ENCODE data around the gene FAU.

Gene FAU

DNA sequence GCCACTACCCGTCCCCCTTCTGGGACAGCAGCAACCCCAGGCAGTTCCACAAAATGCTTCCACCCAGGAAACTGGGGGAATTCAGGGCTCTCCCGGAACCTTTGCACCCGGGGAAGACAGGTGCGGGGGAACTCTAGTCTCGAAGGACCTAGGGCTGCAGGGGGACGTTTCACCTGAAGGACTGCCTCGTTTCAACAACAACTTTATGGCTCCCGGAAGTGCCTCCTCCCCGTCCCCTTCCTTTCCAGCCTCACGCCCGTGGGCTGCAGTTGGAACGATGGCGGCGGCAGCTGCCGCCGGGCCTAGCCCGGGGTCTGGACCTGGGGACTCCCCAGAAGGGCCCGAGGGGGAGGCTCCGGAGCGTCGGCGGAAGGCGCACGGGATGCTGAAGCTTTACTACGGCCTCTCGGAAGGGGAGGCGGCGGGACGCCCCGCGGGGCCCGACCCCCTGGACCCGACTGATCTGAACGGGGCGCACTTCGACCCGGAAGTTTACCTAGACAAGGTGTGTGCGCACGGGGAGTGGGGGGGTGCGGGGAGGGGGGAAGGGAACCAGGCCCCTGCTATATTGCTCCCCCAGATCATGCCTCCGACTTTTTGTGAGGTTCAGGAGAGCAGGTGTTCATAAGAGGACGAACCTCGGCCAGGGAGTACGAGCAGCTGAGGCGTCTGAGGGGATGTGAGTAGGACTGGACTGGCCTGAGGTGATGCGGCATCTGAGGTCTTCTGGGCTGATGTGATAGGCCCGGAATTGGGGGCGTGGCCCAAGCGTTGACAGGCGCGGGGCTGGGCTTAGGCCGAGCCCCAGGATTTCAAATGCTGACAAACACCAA, 25.7 kb downstream of the FAU start, which contains the start of gene VPS51 (continued):
- no peak for TF ChIP-seq ZNF423 (tag by site-specific recombination; IDR thresholded peaks at IDR 0.05)
- no peak for TF ChIP-seq PRDM2 (tag by site-specific recombination; IDR thresholded peaks at IDR 0.05; ENCODE audit: borderline replicate concordance)
- peak; percentile 70; the same call in 1 of the 2 replicates for TF ChIP-seq ZNF558 (tag by site-specific recombination; IDR thresholded peaks at IDR 0.05)
- TF ChIP-seq ZNF175 (tag by site-specific recombination; IDR thresholded peaks at IDR 0.05), result no peak

- H3K27ac ChIP-seq (ENCODE audit: extremely low read depth, low read depth, low read length), result no peak overlapping the region
- ChIA-PET POLR2A (interaction anchor here (0.8 to 2.6 kb wide), 9 partner anchors 10 to 317 kb away, joined by 3 to 24 read pairs (median 5); partner anchors contain the start of genes ARL2, CDCA5, SAC3D1 and SF1), CTCF (interaction anchor here (1.8 kb wide), 1 partner anchor 15 kb away, joined by 8 read pairs; no protein-coding TSS in a partner anchor)
- H3K36me3 ChIP-seq (ENCODE audit: control insufficient read depth in 2 of 2, insufficient read depth in 1 of 2, low read length in 2 of 2), result peaks cover 0 to 8% of the 10 kb centered on the region in 2 experiments; a peak in 2 of 3 replicates
- no peaks in the 10 kb centered on the region for H3K4me1 ChIP-seq (ENCODE audit: control insufficient read depth, insufficient read depth, low read length)
- H3K4me3 ChIP-seq (ENCODE audit: low read depth, low read length), result no peak overlapping the region; the same call in 1 of the 2 replicates
- no peaks in the 10 kb centered on the region for H3K9me3 ChIP-seq (ENCODE audit: control insufficient read depth, insufficient read depth, low read depth, low read length)
- TF ChIP-seq PRDM2 (tag by site-specific recombination; IDR thresholded peaks at IDR 0.05; ENCODE audit: borderline replicate concordance) (no peak), ZSCAN4 (tag by site-specific recombination; IDR thresholded peaks at IDR 0.05) (no peak), ZNF529 (tag by site-specific recombination; IDR thresholded peaks at IDR 0.05; ENCODE audit: insufficient replicate concordance) (no peak), ZNF624 (tag by site-specific recombination; IDR thresholded peaks at IDR 0.05) (no peak), TRIM28 (IDR thresholded peaks at IDR 0.05; ENCODE audit: borderline replicate concordance, low read length) (no peak), ZNF202 (tag by site-specific recombination; IDR thresholded peaks at IDR 0.05; ENCODE audit: borderline replicate concordance) (no peak), EGR2 (tag by site-specific recombination; IDR thresholded peaks at IDR 0.05; ENCODE audit: low read depth) (no peak)
- TF ChIP-seq, protein P1, sequence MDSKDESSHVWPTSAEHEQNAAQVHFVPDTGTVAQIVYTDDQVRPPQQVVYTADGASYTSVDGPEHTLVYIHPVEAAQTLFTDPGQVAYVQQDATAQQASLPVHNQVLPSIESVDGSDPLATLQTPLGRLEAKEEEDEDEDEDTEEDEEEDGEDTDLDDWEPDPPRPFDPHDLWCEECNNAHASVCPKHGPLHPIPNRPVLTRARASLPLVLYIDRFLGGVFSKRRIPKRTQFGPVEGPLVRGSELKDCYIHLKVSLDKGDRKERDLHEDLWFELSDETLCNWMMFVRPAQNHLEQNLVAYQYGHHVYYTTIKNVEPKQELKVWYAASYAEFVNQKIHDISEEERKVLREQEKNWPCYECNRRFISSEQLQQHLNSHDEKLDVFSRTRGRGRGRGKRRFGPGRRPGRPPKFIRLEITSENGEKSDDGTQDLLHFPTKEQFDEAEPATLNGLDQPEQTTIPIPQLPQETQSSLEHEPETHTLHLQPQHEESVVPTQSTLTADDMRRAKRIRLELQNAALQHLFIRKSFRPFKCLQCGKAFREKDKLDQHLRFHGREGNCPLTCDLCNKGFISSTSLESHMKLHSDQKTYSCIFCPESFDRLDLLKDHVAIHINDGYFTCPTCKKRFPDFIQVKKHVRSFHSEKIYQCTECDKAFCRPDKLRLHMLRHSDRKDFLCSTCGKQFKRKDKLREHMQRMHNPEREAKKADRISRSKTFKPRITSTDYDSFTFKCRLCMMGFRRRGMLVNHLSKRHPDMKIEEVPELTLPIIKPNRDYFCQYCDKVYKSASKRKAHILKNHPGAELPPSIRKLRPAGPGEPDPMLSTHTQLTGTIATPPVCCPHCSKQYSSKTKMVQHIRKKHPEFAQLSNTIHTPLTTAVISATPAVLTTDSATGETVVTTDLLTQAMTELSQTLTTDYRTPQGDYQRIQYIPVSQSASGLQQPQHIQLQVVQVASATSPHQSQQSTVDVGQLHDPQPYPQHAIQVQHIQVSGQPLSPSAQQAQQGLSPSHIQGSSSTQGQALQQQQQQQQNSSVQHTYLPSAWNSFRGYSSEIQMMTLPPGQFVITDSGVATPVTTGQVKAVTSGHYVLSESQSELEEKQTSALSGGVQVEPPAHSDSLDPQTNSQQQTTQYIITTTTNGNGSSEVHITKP (tag by site-specific recombination; IDR thresholded peaks at IDR 0.05), result no peak
- TF ChIP-seq, protein P2, sequence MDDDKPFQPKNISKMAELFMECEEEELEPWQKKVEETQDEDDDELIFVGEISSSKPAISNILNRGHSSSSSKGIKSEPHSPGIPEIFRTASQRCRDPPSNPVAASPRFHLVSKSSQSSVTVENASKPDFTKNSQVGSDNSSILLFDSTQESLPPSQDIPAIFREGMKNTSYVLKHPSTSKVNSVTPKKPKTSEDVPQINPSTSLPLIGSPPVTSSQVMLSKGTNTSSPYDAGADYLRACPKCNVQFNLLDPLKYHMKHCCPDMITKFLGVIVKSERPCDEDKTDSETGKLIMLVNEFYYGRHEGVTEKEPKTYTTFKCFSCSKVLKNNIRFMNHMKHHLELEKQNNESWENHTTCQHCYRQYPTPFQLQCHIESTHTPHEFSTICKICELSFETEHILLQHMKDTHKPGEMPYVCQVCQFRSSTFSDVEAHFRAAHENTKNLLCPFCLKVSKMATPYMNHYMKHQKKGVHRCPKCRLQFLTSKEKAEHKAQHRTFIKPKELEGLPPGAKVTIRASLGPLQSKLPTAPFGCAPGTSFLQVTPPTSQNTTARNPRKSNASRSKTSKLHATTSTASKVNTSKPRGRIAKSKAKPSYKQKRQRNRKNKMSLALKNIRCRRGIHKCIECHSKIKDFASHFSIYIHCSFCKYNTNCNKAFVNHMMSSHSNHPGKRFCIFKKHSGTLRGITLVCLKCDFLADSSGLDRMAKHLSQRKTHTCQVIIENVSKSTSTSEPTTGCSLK (tag by site-specific recombination; IDR thresholded peaks at IDR 0.05), result no peak
- TF ChIP-seq, protein P3, sequence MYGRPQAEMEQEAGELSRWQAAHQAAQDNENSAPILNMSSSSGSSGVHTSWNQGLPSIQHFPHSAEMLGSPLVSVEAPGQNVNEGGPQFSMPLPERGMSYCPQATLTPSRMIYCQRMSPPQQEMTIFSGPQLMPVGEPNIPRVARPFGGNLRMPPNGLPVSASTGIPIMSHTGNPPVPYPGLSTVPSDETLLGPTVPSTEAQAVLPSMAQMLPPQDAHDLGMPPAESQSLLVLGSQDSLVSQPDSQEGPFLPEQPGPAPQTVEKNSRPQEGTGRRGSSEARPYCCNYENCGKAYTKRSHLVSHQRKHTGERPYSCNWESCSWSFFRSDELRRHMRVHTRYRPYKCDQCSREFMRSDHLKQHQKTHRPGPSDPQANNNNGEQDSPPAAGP (tag by site-specific recombination; IDR thresholded peaks at IDR 0.05), result no peak
Measured at GRCh38 chr11:65095427-65095826, 26.5 kb downstream of the FAU start.

All from HEK293 (cell line).